Activated T-helper 1 cell treated with anti-CD3 and anti-CD28 coated beads, Interleukin-2, amount 50 U/mL, for 16 hours (primary cell): ENCODE data around the gene CATSPERB.
"Not testable (repeated sequence)": the region's sequence is repeated elsewhere in the genome, so short reads cannot be mapped to it uniquely, and the experiment has no call there.

Experiments used
- DNase-seq, 2 donors: peaks; one replicate each; pipeline ENCODE4 v3.0.0-alpha.2; 2020; ENCODE audit warnings: low read depth in 1 of 2, low spot score in 1 of 2

The CATSPERB gene

GRCh38 chr14:91731986-91732385, at the start of gene CATSPERB:
Gene CATSPERB (minus strand): TSS chr14:91732086. CDS start chr14:91729479, 2,607 bp downstream.
- no peak for DNase-seq

GRCh38 chr14:91780452-91780851, 48.6 kb upstream of the CATSPERB start:
- no peak for DNase-seq

- no peak for DNase-seq
Measured at GRCh38 chr14:91778217-91778616, 46.3 kb upstream of the CATSPERB start.

- no peak for DNase-seq
Measured at GRCh38 chr14:91774140-91775096, 42.5 kb upstream of the CATSPERB start.

- DNase-seq = no peak
Measured at GRCh38 chr14:91770185-91770584, 38.3 kb upstream of the CATSPERB start.

GRCh38 chr14:91755570-91756295, 23.8 kb upstream of the CATSPERB start:
- no peak for DNase-seq

- DNase-seq = no peak
Measured at GRCh38 chr14:91754819-91755218, 22.9 kb upstream of the CATSPERB start.

- DNase-seq = no peak
Measured at GRCh38 chr14:91754185-91754584, 22.3 kb upstream of the CATSPERB start.

- DNase-seq = no peak
Measured at GRCh38 chr14:91753501-91754128, 21.7 kb upstream of the CATSPERB start.

- no peak for DNase-seq
Measured at GRCh38 chr14:91752961-91753360, 21.1 kb upstream of the CATSPERB start.

- DNase-seq = no peak
Measured at GRCh38 chr14:91751719-91752118, 19.8 kb upstream of the CATSPERB start.

GRCh38 chr14:91750634-91751198, 18.8 kb upstream of the CATSPERB start:
- no peak for DNase-seq

GRCh38 chr14:91749868-91750267, 18.0 kb upstream of the CATSPERB start:
- DNase-seq = no peak

- no peak for DNase-seq
Measured at GRCh38 chr14:91748049-91748448, 16.2 kb upstream of the CATSPERB start.

- DNase-seq = no peak
Measured at GRCh38 chr14:91745344-91745743, 13.5 kb upstream of the CATSPERB start.

GRCh38 chr14:91744068-91744480, 12.2 kb upstream of the CATSPERB start:
- DNase-seq = no peak

- DNase-seq = no peak
Measured at GRCh38 chr14:91743305-91743653, 11.4 kb upstream of the CATSPERB start.

GRCh38 chr14:91742621-91743304, 10.9 kb upstream of the CATSPERB start:
- no peak for DNase-seq

GRCh38 chr14:91739867-91740266, 8.0 kb upstream of the CATSPERB start:
- DNase-seq = not testable (repeated sequence)

- no peak for DNase-seq
Measured at GRCh38 chr14:91737619-91738018, 5.7 kb upstream of the CATSPERB start.
